HepG2 (cell line): ENCODE data around the gene C4BPA. TPM values are rescaled to one million over a fixed set of nuclear protein-coding genes. Genes with fewer than 3 reads are reported as not detected.

Source experiments
- ATAC-seq: fragments of 200-7000 bp; cut with Tn5 transposase; 3 replicates; pipeline ENCODE4 v1.9.1; 2020; ENCODE audit warnings: mild to moderate bottlenecking, moderate library complexity
- BruUV-seq: library from RNA; stranded (reverse); fragments of 400-500 nt; replicated peaks from 2 replicates; lab custom pipeline; 2021; lab: Mats Ljungman, UMichigan
- CTCF ChIA-PET: fragments of 300-600 bp; formaldehyde crosslinking; extraction: SDS; loops from one replicate; lab custom pipeline; 2021; ENCODE audit warnings: low total read pairs, inconsistent platforms, low intra/inter-chr PET ratio; lab: Yijun Ruan, JAX
- POLR2A ChIA-PET: fragments of 350-600 bp; sonication (Branson Sonifier 250); formaldehyde crosslinking; loops from one replicate; lab custom pipeline; 2020; ENCODE audit warnings: antibody characterized with exemption, inconsistent platforms; lab: Yijun Ruan, JAX
- DNase-seq: peaks from one replicate; pipeline ENCODE4 v3.0.0-alpha.2; 2015; ENCODE audit warnings: low spot score
- FAIRE-seq: peaks from 3 replicates; lab custom pipeline; 2011; peaks lifted over from hg19 to GRCh38; lab: Jason Lieb, UNC
- H2AFZ ChIP-seq: one replicate; pipeline ENCODE4 v1.6.1; 2011; ENCODE audit warnings: low read length, inconsistent platforms
- H3K27ac ChIP-seq: fragments of 300-600 bp; 3 replicates; pipeline ENCODE4 v1.8.0; 2011; ENCODE audit warnings: mixed run types, mild to moderate bottlenecking, mixed read lengths, low read length, inconsistent platforms; ENCODE audit not compliant: insufficient read depth; ENCODE audit errors: extremely low read length
- H3K27me3 ChIP-seq, 2 experiments: fragments of 200-600 bp in 1 of 2; 2 replicates in 1 of 2; 3 replicates in 1 of 2; pipeline versions ENCODE4 v1.6.0 to v1.8.0; 2011; ENCODE audit warnings: low read length in 2 of 2, mild to moderate bottlenecking in 2 of 2, moderate library complexity in 2 of 2, inconsistent platforms in 1 of 2; ENCODE audit not compliant: insufficient read depth in 2 of 2, control insufficient read depth in 1 of 2
- H3K36me3 ChIP-seq, 2 experiments: fragments of 200-600 bp in 1 of 2; replicated peaks in 1 of 2; 2 replicates in 1 of 2; 3 replicates in 1 of 2; pipeline versions ENCODE4 v1.5.1 to v1.8.0; 2011; ENCODE audit warnings: low read length in 2 of 2, inconsistent platforms in 1 of 2; ENCODE audit not compliant: insufficient read depth in 2 of 2, control insufficient read depth in 1 of 2
- H3K4me1 ChIP-seq: 2 replicates; pipeline ENCODE4 v1.5.1; 2012; ENCODE audit warnings: low read length, inconsistent platforms; ENCODE audit not compliant: insufficient read depth
- H3K4me2 ChIP-seq: 2 replicates; pipeline ENCODE4 v1.6.0; 2011; ENCODE audit warnings: low read depth, low read length, inconsistent platforms
- H3K4me3 ChIP-seq, 3 experiments: fragments of 200-600 bp in 1 of 3; sonication (generic), shearing (Covaris generic) in 1 of 3; replicated peaks in 1 of 3; 2 replicates each; pipeline ENCODE4 v1.5.1; 2011 to 2016; ENCODE audit warnings: low read length in 3 of 3, inconsistent platforms in 2 of 3, low read depth in 2 of 3, mild to moderate bottlenecking in 2 of 3, control low read depth in 1 of 3, mixed read lengths in 1 of 3; ENCODE audit not compliant: insufficient read depth in 1 of 3
- H3K79me2 ChIP-seq: one replicate; pipeline ENCODE4 v1.6.1; 2011; ENCODE audit warnings: low read length, inconsistent platforms; ENCODE audit not compliant: insufficient read depth
- H3K9ac ChIP-seq: 2 replicates; pipeline ENCODE4 v1.6.0; 2011; ENCODE audit warnings: mild to moderate bottlenecking, low read depth, low read length, inconsistent platforms; ENCODE audit not compliant: insufficient read depth
- H3K9me3 ChIP-seq: 2 replicates; pipeline ENCODE4 v1.5.1; 2012; ENCODE audit warnings: mild to moderate bottlenecking, low read length
- H4K20me1 ChIP-seq: 2 replicates; pipeline ENCODE4 v1.6.0; 2011; ENCODE audit warnings: inconsistent platforms, mild to moderate bottlenecking, low read length, moderate library complexity; ENCODE audit not compliant: insufficient read depth
- CBFB ChIP-seq: sonication (generic); formaldehyde crosslinking; IDR thresholded peaks from 2 replicates; pipeline ENCODE4 v1.4.0; 2020; ENCODE audit warnings: missing genetic modification reagents
- CCDC6 ChIP-seq: sonication (generic); formaldehyde crosslinking; IDR thresholded peaks from 2 replicates; pipeline ENCODE4 v1.8.1; 2022; ENCODE audit warnings: mild to moderate bottlenecking, missing genetic modification reagents, moderate library complexity
- FOSL2 ChIP-seq: sonication (generic); formaldehyde crosslinking; IDR thresholded peaks from 2 replicates; pipeline ENCODE4 v1.4.0; 2020; ENCODE audit warnings: missing genetic modification reagents
- HDAC1 ChIP-seq: sonication (generic); formaldehyde crosslinking; IDR thresholded peaks from 2 replicates; pipeline ENCODE4 v1.5.1; 2020; ENCODE audit warnings: mild to moderate bottlenecking, missing genetic modification reagents
- NFATC3 ChIP-seq: sonication (generic); formaldehyde crosslinking; IDR thresholded peaks from 2 replicates; pipeline ENCODE4 v1.5.1; 2020; ENCODE audit warnings: mild to moderate bottlenecking, missing genetic modification reagents
- NR2C2 ChIP-seq: sonication (generic); formaldehyde crosslinking; IDR thresholded peaks from 2 replicates; pipeline ENCODE4 v1.4.0; 2020; ENCODE audit warnings: missing genetic modification reagents, mild to moderate bottlenecking, moderate library complexity, borderline replicate concordance
- RCOR2 ChIP-seq: IDR thresholded peaks from 2 replicates; pipeline ENCODE4 v1.6.1; 2016; ENCODE audit warnings: missing biosample characterization, missing genetic modification reagents
- TFDP2 ChIP-seq: sonication (generic); formaldehyde crosslinking; IDR thresholded peaks from 2 replicates; pipeline ENCODE4 v1.4.0; 2020; ENCODE audit warnings: missing genetic modification reagents
- THAP11 ChIP-seq: IDR thresholded peaks from 2 replicates; pipeline ENCODE4 v1.6.1; 2016; ENCODE audit warnings: missing biosample characterization, missing genetic modification reagents
- ZNF232 ChIP-seq: sonication (generic); formaldehyde crosslinking; IDR thresholded peaks from 2 replicates; pipeline ENCODE4 v1.4.0; 2020; ENCODE audit warnings: missing genetic modification reagents, borderline replicate concordance
- ZNF350 ChIP-seq: sonication (generic); formaldehyde crosslinking; IDR thresholded peaks from 2 replicates; pipeline ENCODE4 v1.4.0; 2020; ENCODE audit warnings: mild to moderate bottlenecking, low read depth, missing genetic modification reagents, borderline replicate concordance
- ZNF639 ChIP-seq: conservative IDR thresholded peaks from 2 replicates; pipeline ENCODE4 v1.6.1; 2018; ENCODE audit warnings: missing genetic modification reagents
- WGBS: methylation state at CpG from one replicate; pipeline ENCODE4 v1.1.6; 2017; ENCODE audit warnings: low lambda C conversion rate; 5-methylcytosine and 5-hydroxymethylcytosine counted together
- in situ Hi-C: cut with HindIII; loops from 2 replicates; pipeline ENCODE4 v1.10.0; 2017; ENCODE audit warnings: low pct_unique_long_range_greater_than_20kb; ENCODE audit not compliant: extremely low pct_ligation_motif_present
- intact Hi-C: fragments of 100-400 bp; cut with micrococcal nuclease; formaldehyde crosslinking; loops from one replicate; pipeline ENCODE4 v1.10.0; 2022; ENCODE audit not compliant: unreplicated experiment
- polyA plus RNA-seq, 8 experiments: library from polyadenylated mRNA; depleted of rRNA in 3 of 8; stranded (reverse) in 7 of 8; unstranded in 1 of 8; fragments of >200 nt; fragmentation: Illumina TruSeq in 4 of 8; extraction: Trizol in 4 of 8; gene quantifications; 2 replicates each; pipeline versions ENCODE4 v1.2.1 to v1.2.3, GENCODE V29; 2011 to 2016; ENCODE audit warnings: low read depth in 4 of 8, missing spikeins in 1 of 8, mixed read lengths in 1 of 8; ENCODE audit not compliant: insufficient read depth in 1 of 8
- total RNA-seq, 5 experiments: library from RNA; depleted of rRNA; stranded (reverse); fragments of >200 nt; fragmentation: Illumina TruSeq; extraction: Trizol; gene quantifications; 2 replicates each; pipeline ENCODE4 v1.2.3, GENCODE V29; 2016; ENCODE audit warnings: low read depth in 1 of 5
- TF ChIP-seq, protein P1 (sequence below): IDR thresholded peaks from 2 replicates; pipeline ENCODE4 v1.6.1; 2016; ENCODE audit warnings: mild to moderate bottlenecking

The C4BPA gene
- total and polyA plus RNA-seq, 2 of the 13 experiments (the other 11 are each of a cell fraction or from before 2014, with no cell fraction given), result 32.1 to 60.1 TPM

DNA sequence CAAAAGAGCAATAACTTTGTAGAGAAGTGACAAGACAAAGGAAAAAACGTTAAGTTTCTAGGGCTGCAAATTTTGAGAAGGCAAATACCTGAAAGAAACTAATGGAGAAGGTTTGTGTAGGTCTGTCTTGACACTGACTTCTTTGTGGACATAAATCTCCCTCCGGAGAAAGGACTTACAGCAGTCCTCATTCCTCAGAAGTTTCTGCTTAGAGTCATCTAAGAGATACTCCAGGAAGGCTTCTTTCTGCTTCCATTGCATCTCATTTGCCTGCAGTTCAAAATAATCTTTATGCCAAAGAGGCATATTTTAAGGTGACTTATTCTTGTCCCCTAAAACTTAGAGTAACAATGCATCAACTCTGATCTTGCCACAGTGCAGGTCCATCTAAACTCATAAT, 19.8 kb upstream of the C4BPA start:
- intact Hi-C loops, result loop anchor here (1.0 kb wide), 2 partner anchors 321 to 415 kb away; no protein-coding TSS in a partner anchor
- ChIA-PET CTCF (interaction anchor here (0.8 to 4.6 kb wide), 3 partner anchors 238 to 415 kb away, joined by 3 to 26 read pairs (median 13); partner anchors contain the start of gene CD55), POLR2A (interaction anchor here (1.3 kb wide), 1 partner anchor 31 kb away, joined by 12 read pairs; the partner anchor contains the start of gene PFKFB2)
- in situ Hi-C loops, result no loop called here
- 49% methylated on average over 2 of the region's 2 CpGs for WGBS
- H3K9ac ChIP-seq, result no peak overlapping the region
- no peak for FAIRE-seq
- peaks cover 53% of the 10 kb centered on the region for H3K4me1 ChIP-seq
- no peaks in the 10 kb centered on the region for H4K20me1 ChIP-seq
- TF ChIP-seq HDAC1 (no peak), FOSL2 (no peak), ZNF350 (CRISPR knock-in tag) (no peak), TFDP2 (CRISPR knock-in tag) (no peak), NFATC3 (CRISPR knock-in tag) (no peak), THAP11 (CRISPR knock-in tag) (no peak)
- DNase-seq, result no peak
- H3K27ac ChIP-seq, result no peak overlapping the region
- peak overlapping the region; percentile 62; the same call in 1 of the 2 replicates for H3K4me2 ChIP-seq
- H3K4me3 ChIP-seq, result no peak overlapping the region
- H3K79me2 ChIP-seq, result no peaks in the 10 kb centered on the region
- no TSS peak for BruUV-seq
- H3K36me3 ChIP-seq, result no peaks in the 10 kb centered on the region
- no peaks in the 10 kb centered on the region for H3K27me3 ChIP-seq
- no peaks in the 10 kb centered on the region for H3K9me3 ChIP-seq
- ATAC-seq, result no peak
- peak overlapping the region; percentile 18 for H2AFZ ChIP-seq

DNA sequence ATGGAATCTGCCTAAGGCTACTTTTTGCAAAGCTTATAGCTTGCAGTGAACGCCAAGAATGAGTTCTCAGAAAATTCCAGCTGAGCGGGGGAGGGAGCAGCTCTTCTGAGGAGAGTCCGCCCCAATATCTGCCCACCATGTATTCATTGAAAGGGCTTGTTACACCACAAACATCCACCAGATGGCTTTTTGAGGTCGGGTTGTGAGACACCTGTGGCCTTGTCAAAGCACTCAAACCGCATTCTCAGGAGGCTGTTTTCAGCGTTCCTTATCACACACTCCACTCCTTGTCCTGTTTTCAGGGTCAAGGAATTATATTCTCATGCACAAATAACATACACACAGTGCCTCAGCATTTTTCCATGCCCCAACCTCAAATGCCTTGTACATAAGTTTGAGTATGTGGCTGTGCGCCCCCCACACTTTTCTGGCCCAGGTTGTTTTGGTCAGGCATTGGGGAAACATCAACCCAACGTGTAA, 19.3 kb upstream of the C4BPA start:
- Histone ChIP-seq H3K9ac (no peak overlapping the region), H4K20me1 (no peaks in the 10 kb centered on the region), H3K27me3 (no peaks in the 10 kb centered on the region; a peak in 1 of 5 replicates), H3K4me2 (peak overlapping the region; percentile 62), H3K4me1 (peaks cover 54% of the 10 kb centered on the region), H3K79me2 (no peaks in the 10 kb centered on the region), H3K36me3 (no peaks in the 10 kb centered on the region), H3K4me3 (peak overlapping the region in 1 of 3 experiments; percentile 0; a peak in 1 of 6 replicates), H3K27ac (no peak overlapping the region), H3K9me3 (no peaks in the 10 kb centered on the region), H2AFZ (no peak overlapping the region)
- 18% methylated on average over 8 of the region's 8 CpGs for WGBS
- BruUV-seq, result no TSS peak
- DNase-seq (peak; percentile 71), ATAC-seq (peak; percentile 71), FAIRE-seq (peak; percentile 89)
- POLR2A ChIA-PET, result interaction anchor here (1.3 kb wide), 1 partner anchor 32 kb away, joined by 12 read pairs; the partner anchor contains the start of gene PFKFB2
- CTCF ChIA-PET, result interaction anchor here (0.8 to 4.6 kb wide), 3 partner anchors 237 to 415 kb away, joined by 3 to 26 read pairs (median 13); partner anchors contain the start of gene CD55
- in situ Hi-C loops, result loop anchor here (5.0 kb wide), 1 partner anchor 323 kb away; no protein-coding TSS in a partner anchor
- intact Hi-C loops, result loop anchor here (1.0 to 5.0 kb wide), 4 partner anchors 68 to 415 kb away; partner anchors contain the start of gene CD55
- TF ChIP-seq RCOR2 (CRISPR knock-in tag), result no peak
- peak; percentile 15; the same call in 1 of the 2 replicates for TF ChIP-seq NR2C2
- TF ChIP-seq ZNF232, result no peak
- peak; percentile 50; the same call in 1 of the 2 replicates for TF ChIP-seq CCDC6 (CRISPR knock-in tag)
- no peak for TF ChIP-seq ZNF639 (CRISPR knock-in tag)
- 0 out of 2 replicates have a peak, but pooled peaks have one; percentile 39 for TF ChIP-seq CBFB
- TF ChIP-seq, protein P1, sequence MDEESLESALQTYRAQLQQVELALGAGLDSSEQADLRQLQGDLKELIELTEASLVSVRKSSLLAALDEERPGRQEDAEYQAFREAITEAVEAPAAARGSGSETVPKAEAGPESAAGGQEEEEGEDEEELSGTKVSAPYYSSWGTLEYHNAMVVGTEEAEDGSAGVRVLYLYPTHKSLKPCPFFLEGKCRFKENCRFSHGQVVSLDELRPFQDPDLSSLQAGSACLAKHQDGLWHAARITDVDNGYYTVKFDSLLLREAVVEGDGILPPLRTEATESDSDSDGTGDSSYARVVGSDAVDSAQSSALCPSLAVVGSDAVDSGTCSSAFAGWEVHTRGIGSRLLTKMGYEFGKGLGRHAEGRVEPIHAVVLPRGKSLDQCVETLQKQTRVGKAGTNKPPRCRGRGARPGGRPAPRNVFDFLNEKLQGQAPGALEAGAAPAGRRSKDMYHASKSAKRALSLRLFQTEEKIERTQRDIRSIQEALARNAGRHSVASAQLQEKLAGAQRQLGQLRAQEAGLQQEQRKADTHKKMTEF (CRISPR knock-in tag), result peak; percentile 41; the same call in 1 of the 2 replicates
